UCSD-AML1 (cell line): ENCODE measurements around the gene HTR3E.
"Not testable (repeated sequence)": the region's sequence is repeated elsewhere in the genome, so short reads cannot be mapped to it uniquely, and the experiment has no call there.

ENCODE experiments used
- DNase-seq: peaks from one replicate; lab custom pipeline; 2025; ENCODE audit not compliant: unreplicated experiment; lab: John Stamatoyannopoulos, UW

HTR3E gene

DNA sequence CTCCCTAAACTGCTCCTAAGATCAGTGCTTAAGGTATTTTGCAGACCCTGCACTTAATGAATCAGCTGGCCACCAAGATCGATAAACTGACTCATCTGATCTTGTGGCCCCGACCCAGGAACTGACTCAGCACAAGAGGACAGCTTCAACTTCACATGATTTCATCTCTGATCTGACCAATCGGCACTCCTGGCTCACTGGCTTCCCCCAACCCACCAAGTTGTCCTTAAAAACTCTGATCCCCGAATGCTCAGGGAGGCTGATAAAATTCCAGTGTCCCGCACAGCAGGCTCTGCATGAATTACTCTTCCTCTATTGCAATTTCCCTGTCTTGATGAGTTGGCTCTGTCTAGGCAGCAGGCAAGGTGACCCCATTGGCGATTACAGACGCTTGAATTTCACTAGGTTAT lies 13.5 kb downstream of the HTR3E start:
- DNase-seq: no peak

DNA sequence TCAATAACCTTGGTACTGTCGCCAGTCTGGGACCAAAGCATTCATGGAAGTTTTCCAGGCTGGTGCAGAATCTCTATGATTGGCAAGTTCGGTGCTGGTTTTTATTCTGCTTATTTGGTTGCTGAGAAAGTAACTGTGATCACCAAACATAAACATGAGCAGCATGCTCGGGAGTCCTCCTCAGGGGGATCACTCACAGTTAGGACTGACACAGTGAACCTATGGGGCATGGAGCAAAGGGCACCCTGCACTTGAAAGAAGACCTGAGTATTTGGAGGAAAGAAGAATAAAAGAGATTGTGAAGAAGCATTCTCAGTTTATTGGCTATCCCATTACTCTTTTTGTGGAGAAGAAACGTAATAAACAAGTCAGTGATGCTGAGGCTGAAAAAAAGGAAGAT lies 19.2 kb downstream of the HTR3E start:
- no peak for DNase-seq

GRCh38 chr3:184117636-184118035 lies 20.8 kb downstream of the HTR3E start:
- DNase-seq: no peak

- not testable (repeated sequence) for DNase-seq
Measured at GRCh38 chr3:184121031-184121430, 24.2 kb downstream of the HTR3E start.

GRCh38 chr3:184126006-184126405 lies 29.1 kb downstream of the HTR3E start:
- no peak for DNase-seq

- peak; percentile 42 for DNase-seq
Measured at GRCh38 chr3:184129012-184129411, 32.1 kb downstream of the HTR3E start.

- DNase-seq: no peak
Measured at GRCh38 chr3:184132945-184133344, 36.1 kb downstream of the HTR3E start.

GRCh38 chr3:184133840-184134745 lies 37.2 kb downstream of the HTR3E start:
- DNase-seq: peak; percentile 86

DNA sequence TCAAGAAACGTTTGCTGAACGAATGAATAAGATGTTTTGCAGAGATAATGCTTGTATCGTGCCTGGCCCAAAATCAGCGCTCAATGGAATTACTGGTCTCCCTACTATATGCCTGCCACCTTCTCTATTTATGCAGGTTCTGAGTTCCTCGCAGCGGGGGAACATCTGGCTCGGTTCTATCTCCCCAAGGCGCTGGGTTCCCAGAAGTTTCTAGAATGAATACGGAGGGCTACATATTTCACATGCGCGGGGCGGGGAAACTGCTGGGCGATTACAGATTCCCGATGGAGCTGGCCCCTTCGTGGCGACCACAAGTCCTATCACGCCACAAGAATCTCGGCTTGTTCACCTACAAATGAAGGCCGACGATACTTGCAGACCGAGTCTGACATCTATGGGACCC lies 37.9 kb downstream of the HTR3E start:
- DNase-seq: no peak

DNA sequence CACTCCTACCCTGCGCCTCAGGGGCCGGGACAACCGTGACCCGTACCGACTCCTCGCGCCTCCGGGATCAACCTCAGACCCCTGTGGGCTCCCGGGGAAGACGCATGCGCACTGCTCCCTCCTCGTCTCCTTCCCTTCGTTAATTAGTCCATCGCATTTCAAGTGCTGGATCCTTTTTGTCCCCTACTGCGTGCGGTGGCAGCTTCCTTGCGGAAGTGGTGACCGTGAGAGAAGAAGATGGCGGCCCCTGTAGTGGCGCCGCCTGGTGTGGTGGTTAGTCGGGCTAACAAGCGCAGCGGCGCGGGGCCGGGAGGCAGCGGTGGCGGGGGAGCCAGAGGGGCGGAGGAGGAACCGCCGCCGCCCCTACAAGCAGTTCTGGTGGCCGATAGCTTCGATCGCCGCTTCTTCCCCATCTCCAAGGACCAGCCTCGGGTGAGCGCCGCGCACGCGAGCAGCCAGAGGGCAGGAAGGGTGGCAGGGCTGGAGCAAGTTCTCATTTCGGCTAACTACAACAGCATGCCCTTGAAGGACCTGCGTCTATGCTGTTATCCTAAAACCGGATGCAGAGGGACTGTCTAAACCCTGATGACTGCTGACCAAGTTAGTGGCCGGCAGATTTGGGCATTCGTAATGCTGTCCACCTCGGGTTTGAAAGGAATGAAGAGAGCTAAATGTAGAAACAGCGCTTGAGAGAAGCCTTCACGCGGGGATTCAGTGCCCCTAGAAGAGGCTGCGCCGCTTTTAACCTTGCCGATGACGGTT lies 38.5 kb downstream of the HTR3E start, which contains the start of gene EIF2B5:
EIF2B5 (plus strand) TSS at position 210 of the 762 bp plus-strand sequence; CDS start at position 238, 28 bp downstream.
- peak; percentile 90 for DNase-seq

GRCh38 chr3:184135911-184136260 lies 39.0 kb downstream of the HTR3E start:
- DNase-seq: no peak

GRCh38 chr3:184140436-184140835 lies 43.6 kb downstream of the HTR3E start:
- no peak for DNase-seq

GRCh38 chr3:184142199-184142598 lies 45.3 kb downstream of the HTR3E start:
- DNase-seq: no peak

DNA sequence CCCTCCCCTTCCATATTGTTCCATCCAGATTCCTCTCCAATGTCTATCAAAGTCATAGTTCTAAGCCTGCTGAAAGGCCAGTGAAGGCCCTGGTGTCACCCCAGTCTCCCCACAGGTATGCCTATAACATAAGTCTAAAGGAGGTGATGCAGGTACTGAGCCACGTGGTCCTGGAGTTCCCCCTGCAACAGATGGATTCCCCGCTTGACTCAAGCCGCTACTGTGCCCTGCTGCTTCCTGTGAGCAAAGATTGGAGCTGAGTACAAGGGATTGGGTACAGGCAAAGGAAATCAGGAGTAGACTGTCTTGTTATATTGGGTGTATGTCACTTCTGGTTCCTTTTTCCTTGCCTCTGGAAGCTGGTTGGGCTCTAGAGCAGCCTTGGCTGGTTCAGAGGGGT lies 46.5 kb downstream of the HTR3E start:
- DNase-seq: no peak

GRCh38 chr3:184144505-184144904 lies 47.6 kb downstream of the HTR3E start:
- no peak for DNase-seq

- DNase-seq: peak; percentile 24
Measured at GRCh38 chr3:184145111-184145524, 48.3 kb downstream of the HTR3E start.

DNA sequence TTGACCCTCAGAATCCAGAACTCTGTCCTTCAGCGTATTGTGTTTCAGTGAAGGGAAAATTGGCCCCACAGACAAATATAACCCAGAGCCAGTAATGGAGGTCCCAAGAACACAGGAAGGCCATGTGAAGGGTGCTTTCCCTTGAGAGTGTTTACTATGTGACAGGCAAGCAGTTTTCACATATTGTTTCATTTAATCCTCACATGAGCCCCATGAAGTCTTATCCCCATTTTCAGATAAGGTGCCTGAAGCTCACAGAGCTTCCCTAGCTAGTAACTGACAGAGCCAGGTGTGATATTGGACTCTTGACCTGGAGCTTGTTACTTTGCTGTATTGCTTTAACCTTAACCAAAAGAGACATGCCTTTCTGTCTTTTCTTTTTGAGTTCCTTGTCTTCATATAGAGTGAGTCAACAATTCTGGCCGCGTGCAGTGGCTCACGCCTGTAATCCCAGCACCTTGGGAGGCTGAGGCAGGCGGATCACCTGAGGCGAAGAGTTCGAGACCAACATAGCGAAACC lies 48.9 kb downstream of the HTR3E start:
- DNase-seq: no peak

DNA sequence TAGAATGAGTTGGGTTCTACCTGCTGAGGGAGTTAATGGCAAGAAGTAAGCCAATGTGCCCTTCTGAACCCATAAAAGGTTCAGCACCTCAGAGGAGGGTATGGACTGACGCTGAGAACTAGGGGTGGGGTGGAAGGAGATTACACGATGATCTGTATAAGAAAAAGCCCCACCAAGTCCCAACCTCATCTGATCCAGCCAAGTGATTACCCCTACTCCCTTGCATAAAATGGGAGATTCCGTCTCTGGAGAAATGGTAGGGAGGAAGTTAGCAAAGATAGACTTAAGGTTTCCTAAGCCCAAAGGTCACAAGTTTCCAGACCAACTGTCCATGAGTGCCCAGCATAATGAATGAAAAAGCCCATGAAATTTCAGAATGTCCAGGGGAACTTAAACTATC lies 51.2 kb downstream of the HTR3E start:
- DNase-seq: no peak

GRCh38 chr3:184149123-184149522 lies 52.3 kb downstream of the HTR3E start:
- no peak for DNase-seq

GRCh38 chr3:184149770-184150169 lies 52.9 kb downstream of the HTR3E start:
- peak; percentile 21 for DNase-seq

GRCh38 chr3:184154885-184155643 lies 58.2 kb downstream of the HTR3E start, which contains the start of gene DVL3:
DVL3 (plus strand) TSS chr3:184155377; CDS start chr3:184155636, 259 bp downstream.
- peak; percentile 79 for DNase-seq
